Astrocyte (in vitro differentiated cells and primary cell): ENCODE measurements around the gene APOBEC3C.

ENCODE experiments used
- EZH2 ChIP-seq: IDR thresholded peaks from 2 replicates; pipeline ENCODE4 v1.6.1; 2012; ENCODE audit warnings: mild to moderate bottlenecking, low read length, inconsistent platforms; ENCODE audit not compliant: insufficient read depth
- TF ChIP-seq, protein P1 (sequence below): IDR thresholded peaks from 2 replicates; pipeline ENCODE4 v1.5.1; 2011; ENCODE audit warnings: low read depth, mild to moderate bottlenecking, inconsistent platforms, low read length, moderate library complexity; ENCODE audit not compliant: insufficient read depth

DNA sequence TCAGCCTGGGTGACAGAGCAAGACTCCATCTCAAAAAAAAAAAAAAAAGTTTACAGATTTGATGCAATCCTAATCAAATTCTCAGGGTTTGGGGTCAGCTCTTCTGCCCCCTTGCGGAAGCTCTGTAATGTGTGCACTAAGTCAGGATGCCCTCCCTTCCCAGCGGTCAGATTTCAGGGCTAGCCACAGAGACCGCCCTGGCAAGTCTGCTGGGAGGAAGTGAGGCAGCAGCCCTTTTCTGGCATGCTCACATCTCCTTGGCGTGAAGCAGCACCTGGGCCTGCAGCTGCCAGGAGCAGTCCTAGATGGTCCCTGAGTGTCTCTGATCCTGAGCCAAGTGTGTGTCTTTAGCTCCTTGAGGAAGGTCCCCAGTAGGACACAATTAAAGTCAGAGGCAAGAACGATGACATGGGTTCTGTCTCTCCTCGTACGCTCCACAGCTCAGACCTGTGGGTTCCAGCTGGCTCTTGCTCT, 10.9 kb upstream of the APOBEC3C start:
- no peak for TF ChIP-seq EZH2
- TF ChIP-seq, protein P1, sequence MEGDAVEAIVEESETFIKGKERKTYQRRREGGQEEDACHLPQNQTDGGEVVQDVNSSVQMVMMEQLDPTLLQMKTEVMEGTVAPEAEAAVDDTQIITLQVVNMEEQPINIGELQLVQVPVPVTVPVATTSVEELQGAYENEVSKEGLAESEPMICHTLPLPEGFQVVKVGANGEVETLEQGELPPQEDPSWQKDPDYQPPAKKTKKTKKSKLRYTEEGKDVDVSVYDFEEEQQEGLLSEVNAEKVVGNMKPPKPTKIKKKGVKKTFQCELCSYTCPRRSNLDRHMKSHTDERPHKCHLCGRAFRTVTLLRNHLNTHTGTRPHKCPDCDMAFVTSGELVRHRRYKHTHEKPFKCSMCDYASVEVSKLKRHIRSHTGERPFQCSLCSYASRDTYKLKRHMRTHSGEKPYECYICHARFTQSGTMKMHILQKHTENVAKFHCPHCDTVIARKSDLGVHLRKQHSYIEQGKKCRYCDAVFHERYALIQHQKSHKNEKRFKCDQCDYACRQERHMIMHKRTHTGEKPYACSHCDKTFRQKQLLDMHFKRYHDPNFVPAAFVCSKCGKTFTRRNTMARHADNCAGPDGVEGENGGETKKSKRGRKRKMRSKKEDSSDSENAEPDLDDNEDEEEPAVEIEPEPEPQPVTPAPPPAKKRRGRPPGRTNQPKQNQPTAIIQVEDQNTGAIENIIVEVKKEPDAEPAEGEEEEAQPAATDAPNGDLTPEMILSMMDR: peak; percentile 69
